ENCODE results near the gene CDK6.
A peak's percentile ranks its signal among the peaks of the same experiment; 100 is the strongest.

CDK6 gene

DNA sequence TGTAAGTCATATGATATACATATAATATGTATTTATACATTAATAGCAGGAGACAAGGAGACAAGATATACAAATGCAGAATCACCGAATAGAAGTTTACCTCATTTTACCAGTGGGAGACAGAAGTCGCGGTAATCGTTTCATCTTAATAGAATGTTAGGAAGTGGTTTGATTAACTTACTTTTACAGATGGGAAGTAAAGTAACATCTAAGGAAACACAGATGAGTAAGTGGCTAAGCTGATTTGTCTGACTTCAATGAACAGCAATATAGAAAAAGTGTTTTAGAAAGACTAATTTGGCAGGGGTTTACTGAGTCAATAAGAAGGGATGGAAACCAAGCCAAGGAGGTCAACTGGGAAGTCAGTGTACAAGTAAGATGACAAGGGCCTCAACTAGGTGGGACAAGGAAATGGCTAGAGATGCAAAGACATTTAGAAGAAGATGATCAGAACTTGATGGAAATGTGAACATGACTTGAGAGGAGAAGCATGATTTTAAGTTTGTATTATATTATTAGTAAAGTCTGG is 210.0 kb downstream of the CDK6 start:
- Histone ChIP-seq H3K9me3 (ENCODE audit: control insufficient read depth, low read length) (no peaks in the 10 kb centered on the region), H3K27ac (no peak overlapping the region), H3K9ac (no peak overlapping the region), H3K36me3 (ENCODE audit: control insufficient read depth, insufficient read depth, low read length) (no peaks in the 10 kb centered on the region), H3K27me3 (ENCODE audit: control insufficient read depth, insufficient read depth, low read length) (no peaks in the 10 kb centered on the region), H3K4me1 (peaks cover 28% of the 10 kb centered on the region), H2AFZ (no peak overlapping the region), H3K4me2 (ENCODE audit: low read length) (no peak overlapping the region), H3K79me2 (peaks cover 7% of the 10 kb centered on the region), H3K4me3 (ENCODE audit: low read depth, low read length) (no peak overlapping the region)
- TF ChIP-seq, protein P1, sequence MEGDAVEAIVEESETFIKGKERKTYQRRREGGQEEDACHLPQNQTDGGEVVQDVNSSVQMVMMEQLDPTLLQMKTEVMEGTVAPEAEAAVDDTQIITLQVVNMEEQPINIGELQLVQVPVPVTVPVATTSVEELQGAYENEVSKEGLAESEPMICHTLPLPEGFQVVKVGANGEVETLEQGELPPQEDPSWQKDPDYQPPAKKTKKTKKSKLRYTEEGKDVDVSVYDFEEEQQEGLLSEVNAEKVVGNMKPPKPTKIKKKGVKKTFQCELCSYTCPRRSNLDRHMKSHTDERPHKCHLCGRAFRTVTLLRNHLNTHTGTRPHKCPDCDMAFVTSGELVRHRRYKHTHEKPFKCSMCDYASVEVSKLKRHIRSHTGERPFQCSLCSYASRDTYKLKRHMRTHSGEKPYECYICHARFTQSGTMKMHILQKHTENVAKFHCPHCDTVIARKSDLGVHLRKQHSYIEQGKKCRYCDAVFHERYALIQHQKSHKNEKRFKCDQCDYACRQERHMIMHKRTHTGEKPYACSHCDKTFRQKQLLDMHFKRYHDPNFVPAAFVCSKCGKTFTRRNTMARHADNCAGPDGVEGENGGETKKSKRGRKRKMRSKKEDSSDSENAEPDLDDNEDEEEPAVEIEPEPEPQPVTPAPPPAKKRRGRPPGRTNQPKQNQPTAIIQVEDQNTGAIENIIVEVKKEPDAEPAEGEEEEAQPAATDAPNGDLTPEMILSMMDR (IDR thresholded peaks at IDR 0.05), result no peak

DNA sequence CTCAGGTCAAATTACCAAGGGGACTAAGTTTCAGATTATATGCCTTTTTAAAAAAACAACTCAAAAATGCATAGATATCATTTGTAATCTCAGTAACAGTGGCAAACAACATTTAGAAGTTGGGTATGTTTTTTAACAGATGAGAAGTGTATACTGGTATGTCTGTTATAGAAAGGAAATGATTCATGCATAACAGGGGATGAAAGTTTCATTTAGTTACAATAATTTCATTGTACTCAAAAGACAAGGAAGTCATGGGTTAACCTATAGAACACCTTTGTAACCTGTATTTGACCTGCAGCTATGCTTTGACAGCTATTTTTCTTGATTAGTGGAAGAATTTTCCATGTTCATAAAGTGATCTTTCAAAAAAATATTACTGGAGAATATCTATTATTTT is 210.8 kb downstream of the CDK6 start:
- H3K36me3 ChIP-seq (ENCODE audit: control insufficient read depth, insufficient read depth, low read length), result no peaks in the 10 kb centered on the region
- H2AFZ ChIP-seq, result no peak overlapping the region
- H3K4me1 ChIP-seq, result peaks cover 31% of the 10 kb centered on the region
- no peak overlapping the region for H3K27ac ChIP-seq
- TF ChIP-seq, protein P1 (IDR thresholded peaks at IDR 0.05), result no peak
- H3K9ac ChIP-seq, result no peak overlapping the region
- H3K4me2 ChIP-seq (ENCODE audit: low read length), result no peak overlapping the region
- no peaks in the 10 kb centered on the region for H3K27me3 ChIP-seq (ENCODE audit: control insufficient read depth, insufficient read depth, low read length)
- no peak overlapping the region for H3K4me3 ChIP-seq (ENCODE audit: low read depth, low read length)
- peaks cover 7% of the 10 kb centered on the region for H3K79me2 ChIP-seq
- H3K9me3 ChIP-seq (ENCODE audit: control insufficient read depth, low read length), result no peaks in the 10 kb centered on the region

DNA sequence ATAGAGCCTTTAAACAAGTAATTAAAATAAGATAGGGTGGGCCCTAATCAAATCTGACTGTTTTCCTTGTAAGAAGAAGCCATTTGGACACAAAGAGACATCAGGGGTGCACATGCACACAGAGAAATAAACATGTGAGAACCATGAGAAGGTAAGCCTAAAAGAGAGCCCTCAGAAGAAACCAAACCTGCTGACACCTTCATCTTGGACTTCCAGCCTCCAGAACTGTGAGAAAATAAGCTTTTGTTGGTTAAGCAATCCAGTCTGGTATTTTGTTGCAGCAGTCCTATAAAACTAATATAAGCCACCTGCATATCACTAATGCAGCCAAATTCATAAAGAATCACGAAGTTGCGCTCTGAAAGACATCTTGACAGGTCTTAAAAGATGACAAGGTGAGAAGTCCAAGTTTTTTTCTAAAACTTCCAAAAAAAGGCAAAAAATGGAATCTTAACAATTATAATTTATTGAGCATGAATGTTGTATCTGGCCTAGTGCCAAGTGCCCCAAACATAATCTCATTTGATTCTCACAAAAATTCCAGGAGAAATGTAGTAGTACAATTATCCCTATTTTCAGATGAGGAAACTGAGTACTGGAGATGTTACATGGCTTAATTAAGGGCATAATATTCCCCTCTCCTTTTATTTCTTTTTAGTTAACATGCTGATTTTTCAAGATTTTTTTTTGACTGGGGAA is 211.9 kb downstream of the CDK6 start:
- H3K9ac ChIP-seq, result no peak overlapping the region

DNA sequence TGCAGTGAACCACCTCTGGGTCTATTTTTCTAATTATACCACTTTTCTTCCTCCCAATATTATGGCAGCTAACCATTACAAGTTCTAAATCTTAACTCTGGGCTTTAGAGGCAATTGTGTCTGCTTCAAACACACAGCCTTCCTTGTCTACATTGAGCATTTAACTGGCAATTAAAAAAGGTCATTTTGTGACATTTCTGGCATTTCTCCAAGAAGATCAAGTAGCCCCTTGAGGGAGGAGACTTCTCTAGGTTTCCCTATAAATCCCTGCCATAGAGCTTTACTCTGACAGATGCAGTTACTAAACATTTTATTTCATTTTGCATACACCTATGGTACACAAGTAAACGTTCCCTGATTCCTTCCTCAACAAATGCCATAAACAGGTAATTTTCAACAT is 212.8 kb downstream of the CDK6 start:
- H3K79me2 ChIP-seq, result peaks cover 2% of the 10 kb centered on the region
- no peak overlapping the region for H3K9ac ChIP-seq
- H3K4me2 ChIP-seq (ENCODE audit: low read length), result no peak overlapping the region
- no peaks in the 10 kb centered on the region for H3K36me3 ChIP-seq (ENCODE audit: control insufficient read depth, insufficient read depth, low read length)
- H2AFZ ChIP-seq, result no peak overlapping the region
- no peak overlapping the region for H3K4me3 ChIP-seq (ENCODE audit: low read depth, low read length)
- peak overlapping the region; percentile 71 for H3K27ac ChIP-seq
- H3K9me3 ChIP-seq (ENCODE audit: control insufficient read depth, low read length), result no peaks in the 10 kb centered on the region
- peaks cover 31% of the 10 kb centered on the region for H3K4me1 ChIP-seq
- no peaks in the 10 kb centered on the region for H3K27me3 ChIP-seq (ENCODE audit: control insufficient read depth, insufficient read depth, low read length)
- TF ChIP-seq, protein P1 (IDR thresholded peaks at IDR 0.05), result no peak

More for the DNA sequence above, 211.9 kb downstream of the CDK6 start:
- Histone ChIP-seq H3K27ac (no peak overlapping the region), H3K4me1 (peaks cover 31% of the 10 kb centered on the region), H3K36me3 (ENCODE audit: control insufficient read depth, insufficient read depth, low read length) (no peaks in the 10 kb centered on the region), H2AFZ (no peak overlapping the region), H3K27me3 (ENCODE audit: control insufficient read depth, insufficient read depth, low read length) (no peaks in the 10 kb centered on the region), H3K4me3 (ENCODE audit: low read depth, low read length) (no peak overlapping the region), H3K9me3 (ENCODE audit: control insufficient read depth, low read length) (no peaks in the 10 kb centered on the region), H3K4me2 (ENCODE audit: low read length) (no peak overlapping the region), H3K79me2 (peaks cover 7% of the 10 kb centered on the region)
- TF ChIP-seq, protein P1 (IDR thresholded peaks at IDR 0.05), result no peak

DNA sequence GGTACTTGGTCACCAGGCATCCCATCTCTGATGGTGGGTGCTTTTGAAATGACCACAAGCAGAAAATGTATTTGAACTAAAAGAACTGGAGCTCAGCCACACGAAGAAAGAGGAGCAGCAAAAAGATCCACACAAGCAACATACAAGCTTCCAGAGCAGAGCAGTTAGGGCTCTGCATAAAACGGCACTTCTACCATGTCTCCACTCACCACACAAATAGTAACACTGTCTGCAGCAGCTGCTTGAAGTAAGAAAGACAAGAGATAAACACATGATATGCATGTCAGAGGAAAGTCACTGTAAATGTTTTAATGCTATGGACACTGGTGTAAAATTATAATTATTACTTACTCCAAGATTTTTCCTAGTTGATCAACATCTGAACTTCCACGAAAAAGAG is 213.7 kb downstream of the CDK6 start:
- Histone ChIP-seq H3K27ac (peak overlapping the region; percentile 71), H3K79me2 (no peaks in the 10 kb centered on the region), H3K27me3 (ENCODE audit: control insufficient read depth, insufficient read depth, low read length) (no peaks in the 10 kb centered on the region), H3K4me1 (peaks cover 31% of the 10 kb centered on the region), H3K4me3 (ENCODE audit: low read depth, low read length) (no peak overlapping the region), H3K9me3 (ENCODE audit: control insufficient read depth, low read length) (no peaks in the 10 kb centered on the region), H3K36me3 (ENCODE audit: control insufficient read depth, insufficient read depth, low read length) (no peaks in the 10 kb centered on the region), H3K4me2 (ENCODE audit: low read length) (no peak overlapping the region), H3K9ac (no peak overlapping the region), H2AFZ (peak overlapping the region; percentile 17)
- TF ChIP-seq, protein P1 (IDR thresholded peaks at IDR 0.05), result no peak
